Measurements from ENCODE around the gene SCN1B.

DNA sequence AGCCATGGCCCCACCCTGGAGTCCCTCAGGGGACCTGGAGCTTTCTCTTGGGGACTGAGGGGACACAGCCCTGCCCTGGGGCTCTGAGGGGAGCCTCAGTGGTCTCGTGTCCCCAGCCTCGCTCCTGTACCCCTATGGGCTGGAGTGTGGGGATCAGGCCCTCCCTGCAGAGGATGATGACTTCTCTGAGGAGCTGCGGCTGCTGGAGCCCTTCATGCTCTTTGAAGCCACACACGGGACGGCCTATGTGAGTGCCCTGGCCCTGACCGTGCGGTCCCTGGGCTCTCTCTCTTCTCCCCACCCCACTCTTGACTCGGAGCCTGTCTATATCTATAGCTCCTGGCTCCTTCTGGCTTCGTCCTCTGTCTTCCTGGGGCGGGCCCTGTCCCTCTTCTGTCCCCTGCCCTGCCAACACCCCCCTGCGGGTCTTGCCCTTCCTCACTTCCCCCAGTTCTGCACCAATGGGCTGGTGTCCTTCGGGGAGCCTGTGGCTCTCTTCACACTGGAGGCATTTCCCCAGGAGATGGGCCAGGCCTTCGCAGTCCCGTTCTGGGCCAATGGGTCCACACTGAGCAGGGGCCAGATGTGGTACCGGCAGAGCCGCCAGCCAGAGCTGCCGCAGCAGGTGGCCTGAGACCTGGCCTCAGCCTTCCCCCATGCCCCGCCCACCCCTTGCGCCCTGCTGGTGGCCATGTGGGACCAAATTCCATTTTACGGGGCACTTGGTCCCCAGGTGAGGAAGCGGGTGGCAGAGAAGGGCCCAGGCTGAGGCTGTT lies 44.3 kb downstream of the SCN1B start:
- TF ChIP-seq, protein P1, sequence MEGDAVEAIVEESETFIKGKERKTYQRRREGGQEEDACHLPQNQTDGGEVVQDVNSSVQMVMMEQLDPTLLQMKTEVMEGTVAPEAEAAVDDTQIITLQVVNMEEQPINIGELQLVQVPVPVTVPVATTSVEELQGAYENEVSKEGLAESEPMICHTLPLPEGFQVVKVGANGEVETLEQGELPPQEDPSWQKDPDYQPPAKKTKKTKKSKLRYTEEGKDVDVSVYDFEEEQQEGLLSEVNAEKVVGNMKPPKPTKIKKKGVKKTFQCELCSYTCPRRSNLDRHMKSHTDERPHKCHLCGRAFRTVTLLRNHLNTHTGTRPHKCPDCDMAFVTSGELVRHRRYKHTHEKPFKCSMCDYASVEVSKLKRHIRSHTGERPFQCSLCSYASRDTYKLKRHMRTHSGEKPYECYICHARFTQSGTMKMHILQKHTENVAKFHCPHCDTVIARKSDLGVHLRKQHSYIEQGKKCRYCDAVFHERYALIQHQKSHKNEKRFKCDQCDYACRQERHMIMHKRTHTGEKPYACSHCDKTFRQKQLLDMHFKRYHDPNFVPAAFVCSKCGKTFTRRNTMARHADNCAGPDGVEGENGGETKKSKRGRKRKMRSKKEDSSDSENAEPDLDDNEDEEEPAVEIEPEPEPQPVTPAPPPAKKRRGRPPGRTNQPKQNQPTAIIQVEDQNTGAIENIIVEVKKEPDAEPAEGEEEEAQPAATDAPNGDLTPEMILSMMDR (IDR thresholded peaks at IDR 0.05), result no peak
- no peak for TF ChIP-seq SP1 (CRISPR knock-in tag; conservative IDR thresholded peaks at IDR 0.05)
- TF ChIP-seq, protein P2, sequence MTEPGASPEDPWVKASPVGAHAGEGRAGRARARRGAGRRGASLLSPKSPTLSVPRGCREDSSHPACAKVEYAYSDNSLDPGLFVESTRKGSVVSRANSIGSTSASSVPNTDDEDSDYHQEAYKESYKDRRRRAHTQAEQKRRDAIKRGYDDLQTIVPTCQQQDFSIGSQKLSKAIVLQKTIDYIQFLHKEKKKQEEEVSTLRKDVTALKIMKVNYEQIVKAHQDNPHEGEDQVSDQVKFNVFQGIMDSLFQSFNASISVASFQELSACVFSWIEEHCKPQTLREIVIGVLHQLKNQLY (CRISPR knock-in tag; IDR thresholded peaks at IDR 0.05), result no peak
- no peak for TF ChIP-seq ETV6 (CRISPR knock-in tag; IDR thresholded peaks at IDR 0.05)
- no peak for TF ChIP-seq FOXP1 (CRISPR knock-in tag; IDR thresholded peaks at IDR 0.05; ENCODE audit: borderline replicate concordance)
- TF ChIP-seq, protein P3, sequence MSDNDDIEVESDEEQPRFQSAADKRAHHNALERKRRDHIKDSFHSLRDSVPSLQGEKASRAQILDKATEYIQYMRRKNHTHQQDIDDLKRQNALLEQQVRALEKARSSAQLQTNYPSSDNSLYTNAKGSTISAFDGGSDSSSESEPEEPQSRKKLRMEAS (CRISPR knock-in tag; IDR thresholded peaks at IDR 0.05), result no peak
- no peak for TF ChIP-seq ELF4 (CRISPR knock-in tag; IDR thresholded peaks at IDR 0.05; ENCODE audit: low read depth)
- TF ChIP-seq CREM (CRISPR knock-in tag; IDR thresholded peaks at IDR 0.05), result no peak
